Kidney (tissue), 14 donors: Measurements from ENCODE around the gene ARHGEF17. TPM values are rescaled to one million over a fixed set of nuclear protein-coding genes. Genes with fewer than 3 reads are reported as not detected.
A peak's percentile ranks its signal among the peaks of the same experiment; 100 is the strongest.

Experiments used
- DNase-seq, 5 donors: peaks; one replicate each; pipeline ENCODE4 v3.0.0-alpha.2; 2013 to 2020
- FAIRE-seq: peaks from 2 replicates; lab custom pipeline; 2012; peaks lifted over from hg19 to GRCh38; lab: Jason Lieb, UNC
- H3K27ac ChIP-seq, 2 donors: one replicate each; pipeline ENCODE4 v1.7.0; 2013; ENCODE audit warnings: low read depth in 2 of 2, low read length in 2 of 2, inconsistent platforms in 1 of 2
- H3K27me3 ChIP-seq: one replicate; pipeline ENCODE4 v1.7.1; 2013; ENCODE audit warnings: low read length, inconsistent platforms; ENCODE audit not compliant: control insufficient read depth, insufficient read depth
- H3K36me3 ChIP-seq, 3 donors: one replicate each; pipeline versions ENCODE4 v1.7.0 to v1.7.1; 2013; ENCODE audit warnings: low read length in 3 of 3, control low read depth in 1 of 3, inconsistent platforms in 1 of 3; ENCODE audit not compliant: insufficient read depth in 3 of 3, control insufficient read depth in 2 of 3
- H3K4me1 ChIP-seq, 3 donors: one replicate each; pipeline versions ENCODE4 v1.7.0 to v1.7.1; 2013; ENCODE audit warnings: low read length in 3 of 3, inconsistent platforms in 1 of 3, low read depth in 1 of 3; ENCODE audit not compliant: control insufficient read depth in 2 of 3, insufficient read depth in 2 of 3
- H3K4me3 ChIP-seq, 3 donors: one replicate each; pipeline versions ENCODE4 v1.7.0 to v1.8.1; 2013; ENCODE audit warnings: low read length in 3 of 3, control low read depth in 1 of 3, inconsistent platforms in 1 of 3
- H3K9ac ChIP-seq, 3 donors: one replicate each; pipeline versions ENCODE4 v1.7.0 to v1.7.1; 2013; ENCODE audit warnings: low read length in 3 of 3, control low read depth in 1 of 3, inconsistent platforms in 1 of 3
- H3K9me3 ChIP-seq, 3 donors: one replicate each; pipeline versions ENCODE4 v1.7.0 to v1.7.1; 2013; ENCODE audit warnings: low read length in 3 of 3, control low read depth in 1 of 3, inconsistent platforms in 1 of 3; ENCODE audit not compliant: control insufficient read depth in 2 of 3, insufficient read depth in 1 of 3
- CTCF ChIP-seq: IDR thresholded peaks from 3 replicates; pipeline ENCODE4 v1.5.1; 2012; ENCODE audit warnings: mild to moderate bottlenecking, moderate library complexity, borderline replicate concordance; ENCODE audit not compliant: insufficient read depth; ENCODE audit errors: extremely low read depth
- intact Hi-C: fragments of 100-400 bp; cut with DNase I; formaldehyde crosslinking; loops from one replicate; pipeline ENCODE4 v1.11.1; 2022
- polyA plus RNA-seq: library from polyadenylated mRNA; stranded (reverse); fragments of 350-450 nt; fragmentation: Illumina TruSeq; extraction: RNeasy Lipid Tissue Mini Kit (QIAGEN cat#74804); gene quantifications from one replicate; pipeline ENCODE4 v1.2.3, GENCODE V29; 2014; ENCODE audit warnings: low read depth, low replicate concordance; ENCODE audit not compliant: insufficient read depth
- total RNA-seq: library from RNA; stranded (reverse); fragmentation: NEBNext Ultra II Directional; extraction: Animal tissue kit (Norgen Biotek cat#: 25700); gene quantifications from one replicate; pipeline ENCODE4 v1.2.1, GENCODE V29; 2021
- donor health status: control.
- donor health status: control.
- donor health status: control.
- donor health status: control.
- donor health status: control.
- donor health status: DM: yes; HTN: yes; CAD: no.
- donor health status: Normal renal cell carcinoma (clear cell type).

The ARHGEF17 gene
- total and polyA plus RNA-seq, 2 donors from 2014 or later = 36.6 to 68.2 TPM

- peaks cover 0 to 3% (median 2%) of the 10 kb centered on the region in 3 donors for H3K36me3 ChIP-seq
- no peak overlapping the region for H3K4me3 ChIP-seq
- FAIRE-seq = no peak
- DNase-seq = no peak
- H3K4me1 ChIP-seq = peaks cover under 1 to 55% (median 28%) of the 10 kb centered on the region in 3 donors
- no peak for TF ChIP-seq CTCF
- no peaks in the 10 kb centered on the region for H3K27me3 ChIP-seq
- H3K9ac ChIP-seq = no peak overlapping the region
- intact Hi-C loops = loop anchor here (10.0 kb wide), 1 partner anchor 55 kb away; no protein-coding TSS in a partner anchor
- H3K9me3 ChIP-seq = no peaks in the 10 kb centered on the region
- no peak overlapping the region for H3K27ac ChIP-seq
Measured at GRCh38 chr11:73340164-73340563, 32.1 kb downstream of the ARHGEF17 start.

- DNase-seq (peak in 3 of 5 donors; percentile 36 to 70 (median 69)), FAIRE-seq (no peak)
- peaks cover 0 to 53% (median 29%) of the 10 kb centered on the region in 3 donors for H3K4me1 ChIP-seq
- intact Hi-C loops = loop anchor here (10.0 kb wide), 1 partner anchor 52 kb away; no protein-coding TSS in a partner anchor
- no peak overlapping the region for H3K27ac ChIP-seq
- no peak for TF ChIP-seq CTCF
- peaks cover 0 to 8% (median 5%) of the 10 kb centered on the region in 3 donors for H3K36me3 ChIP-seq
- H3K9ac ChIP-seq = no peak overlapping the region
- no peaks in the 10 kb centered on the region for H3K27me3 ChIP-seq
- H3K4me3 ChIP-seq = peak overlapping the region; percentile 23 to 52 (median 41)
- H3K9me3 ChIP-seq = no peaks in the 10 kb centered on the region
Measured at GRCh38 chr11:73342633-73343032, 34.6 kb downstream of the ARHGEF17 start.

- Histone ChIP-seq H3K27ac (no peak overlapping the region), H3K9ac (no peak overlapping the region), H3K36me3 (peaks cover 2 to 15% (median 8%) of the 10 kb centered on the region in 3 donors), H3K4me3 (no peak overlapping the region), H3K4me1 (peaks cover 0 to 46% (median 24%) of the 10 kb centered on the region in 3 donors), H3K9me3 (no peaks in the 10 kb centered on the region), H3K27me3 (no peaks in the 10 kb centered on the region)
- FAIRE-seq = no peak
- TF ChIP-seq CTCF = no peak
- intact Hi-C loops = loop anchor here (10.0 kb wide), 1 partner anchor 52 kb away; no protein-coding TSS in a partner anchor
- DNase-seq = peak in 1 of 5 donors; percentile 78
Measured at GRCh38 chr11:73343076-73343873, 35.2 kb downstream of the ARHGEF17 start.
